Measurements from ENCODE around the gene GNB1. TPM values are rescaled to one million over a fixed set of nuclear protein-coding genes. Genes with fewer than 3 reads are reported as not detected.

The GNB1 gene
- total RNA-seq, 2 donors from 2014 or later = 350 to 418 TPM

GRCh38 chr1:1779320-1779675, 111.6 kb downstream of the GNB1 start:
- ATAC-seq (replicated peaks in 1 of 2) (no peak), DNase-seq (no peak)
- Mint-ChIP-seq H3K4me1 (ENCODE audit: low read depth) (peaks cover 66% of the 10 kb centered on the region), H3K27me3 (ENCODE audit: low read depth) (no peaks in the 10 kb centered on the region), H3K4me3 (peak overlapping the region; percentile 74 to 76), H3K27ac (peak overlapping the region; percentile 94), H3K36me3 (ENCODE audit: insufficient read depth in 2 of 2) (peaks cover 0 to 3% of the 10 kb centered on the region in 2 donors), H3K9me3 (no peaks in the 10 kb centered on the region)

GRCh38 chr1:1778663-1779319, 112.1 kb downstream of the GNB1 start:
- Mint-ChIP-seq H3K27me3 (ENCODE audit: low read depth) (no peaks in the 10 kb centered on the region), H3K4me1 (ENCODE audit: low read depth) (peaks cover 66% of the 10 kb centered on the region), H3K4me3 (peak overlapping the region; percentile 74 to 76), H3K9me3 (no peaks in the 10 kb centered on the region), H3K36me3 (ENCODE audit: insufficient read depth in 2 of 2) (peaks cover 0 to 3% of the 10 kb centered on the region in 2 donors), H3K27ac (peak overlapping the region; percentile 94)
- ATAC-seq (replicated peaks in 1 of 2) (peak; percentile 54 to 62), DNase-seq (peak; percentile 72 to 74)

- peak within 1 kb of the TSS; percentile 96 for H3K27ac Mint-ChIP-seq
- DNase-seq (peak; percentile 72 to 89), ATAC-seq (replicated peaks in 1 of 2) (peak; percentile 68 to 69)
- H3K27me3 Mint-ChIP-seq (ENCODE audit: low read depth) = no peaks in the 10 kb centered on the region
- H3K4me1 Mint-ChIP-seq (ENCODE audit: low read depth) = peaks cover 60% of the 10 kb centered on the region
- H3K36me3 Mint-ChIP-seq (ENCODE audit: insufficient read depth in 2 of 2) = peaks cover 0 to 3% of the 10 kb centered on the region in 2 donors
- H3K9me3 Mint-ChIP-seq = no peaks in the 10 kb centered on the region
- peak within 1 kb of the TSS; percentile 83 to 93 for H3K4me3 Mint-ChIP-seq
Observed at GRCh38 chr1:1777950-1778662, 112.8 kb downstream of the GNB1 start, which contains the start of gene NADK. NADK (minus strand) TSS chr1:1778470; CDS start chr1:1765406, 13,064 bp downstream.

GRCh38 chr1:1777583-1777899, 113.3 kb downstream of the GNB1 start:
- H3K4me1 Mint-ChIP-seq (ENCODE audit: low read depth) = peaks cover 56% of the 10 kb centered on the region
- peak overlapping the region; percentile 96 for H3K27ac Mint-ChIP-seq
- H3K9me3 Mint-ChIP-seq = no peaks in the 10 kb centered on the region
- DNase-seq = no peak
- H3K27me3 Mint-ChIP-seq (ENCODE audit: low read depth) = no peaks in the 10 kb centered on the region
- no peak for ATAC-seq (replicated peaks in 1 of 2)
- peak overlapping the region; percentile 83 to 93 for H3K4me3 Mint-ChIP-seq
- peaks cover 2 to 4% of the 10 kb centered on the region in 2 donors for H3K36me3 Mint-ChIP-seq (ENCODE audit: insufficient read depth in 2 of 2)

- Mint-ChIP-seq H3K36me3 (ENCODE audit: insufficient read depth in 2 of 2) (peaks cover 5 to 6% of the 10 kb centered on the region in 2 donors), H3K9me3 (no peaks in the 10 kb centered on the region), H3K4me1 (ENCODE audit: low read depth) (peaks cover 59% of the 10 kb centered on the region), H3K27me3 (ENCODE audit: low read depth) (no peaks in the 10 kb centered on the region), H3K27ac (peak overlapping the region; percentile 96), H3K4me3 (peak overlapping the region; percentile 83 to 93)
- ATAC-seq (replicated peaks in 1 of 2) (no peak), DNase-seq (no peak)
Observed at GRCh38 chr1:1776672-1777582, 114.0 kb downstream of the GNB1 start.

- peaks cover 0 to 5% of the 10 kb centered on the region in 2 donors for H3K9me3 Mint-ChIP-seq
- DNase-seq = no peak
- no peaks in the 10 kb centered on the region for H3K27me3 Mint-ChIP-seq (ENCODE audit: low read depth)
- no peak for ATAC-seq (replicated peaks in 1 of 2)
- H3K4me3 Mint-ChIP-seq = peak overlapping the region; percentile 74 to 83
- peak overlapping the region; percentile 96 for H3K27ac Mint-ChIP-seq
- H3K36me3 Mint-ChIP-seq (ENCODE audit: insufficient read depth in 2 of 2) = peaks cover 10 to 15% of the 10 kb centered on the region in 2 donors
- peaks cover 48% of the 10 kb centered on the region for H3K4me1 Mint-ChIP-seq (ENCODE audit: low read depth)
Observed at GRCh38 chr1:1775327-1776226, 115.3 kb downstream of the GNB1 start.

- Mint-ChIP-seq H3K36me3 (ENCODE audit: insufficient read depth in 2 of 2) (peaks cover 12 to 25% of the 10 kb centered on the region in 2 donors), H3K27ac (no peak overlapping the region)
- no peak for DNase-seq
Observed at GRCh38 chr1:1773874-1774273, 117.0 kb downstream of the GNB1 start.

GRCh38 chr1:1771096-1771495, 119.8 kb downstream of the GNB1 start:
- DNase-seq (no peak), ATAC-seq (replicated peaks in 1 of 2) (no peak)
- Mint-ChIP-seq H3K27ac (no peak overlapping the region), H3K4me1 (ENCODE audit: low read depth) (peaks cover 17% of the 10 kb centered on the region), H3K4me3 (no peak overlapping the region), H3K9me3 (peaks cover 0 to 5% of the 10 kb centered on the region in 2 donors), H3K36me3 (ENCODE audit: insufficient read depth in 2 of 2) (peaks cover 13 to 38% of the 10 kb centered on the region in 2 donors), H3K27me3 (ENCODE audit: low read depth) (no peaks in the 10 kb centered on the region)

More at GRCh38 chr1:1773874-1774273, 117.0 kb downstream of the GNB1 start:
- ATAC-seq (replicated peaks in 1 of 2) = no peak
- peaks cover 31% of the 10 kb centered on the region for H3K4me1 Mint-ChIP-seq (ENCODE audit: low read depth)
- H3K9me3 Mint-ChIP-seq = peaks cover 0 to 5% of the 10 kb centered on the region in 2 donors
- H3K27me3 Mint-ChIP-seq (ENCODE audit: low read depth) = no peaks in the 10 kb centered on the region
- H3K4me3 Mint-ChIP-seq = no peak overlapping the region

- Mint-ChIP-seq H3K4me3 (no peak overlapping the region), H3K27me3 (ENCODE audit: low read depth) (no peaks in the 10 kb centered on the region), H3K4me1 (ENCODE audit: low read depth) (peaks cover 7% of the 10 kb centered on the region), H3K9me3 (peaks cover 0 to 5% of the 10 kb centered on the region in 2 donors), H3K36me3 (ENCODE audit: insufficient read depth in 2 of 2) (peaks cover 13 to 38% of the 10 kb centered on the region in 2 donors), H3K27ac (no peak overlapping the region)
- no peak for ATAC-seq (replicated peaks in 1 of 2)
- no peak for DNase-seq
Observed at GRCh38 chr1:1770102-1770501, 120.8 kb downstream of the GNB1 start.

- peaks cover 0 to 5% of the 10 kb centered on the region in 2 donors for H3K9me3 Mint-ChIP-seq
- H3K27me3 Mint-ChIP-seq (ENCODE audit: low read depth) = no peaks in the 10 kb centered on the region
- peaks cover 13 to 38% of the 10 kb centered on the region in 2 donors for H3K36me3 Mint-ChIP-seq (ENCODE audit: insufficient read depth in 2 of 2)
- ATAC-seq (replicated peaks in 1 of 2) (no peak), DNase-seq (no peak)
- no peak overlapping the region for H3K4me3 Mint-ChIP-seq
- H3K27ac Mint-ChIP-seq = peak overlapping the region; percentile 19
- peaks cover 6% of the 10 kb centered on the region for H3K4me1 Mint-ChIP-seq (ENCODE audit: low read depth)
Observed at GRCh38 chr1:1768249-1768992, 122.5 kb downstream of the GNB1 start.

- Mint-ChIP-seq H3K36me3 (ENCODE audit: insufficient read depth in 2 of 2) (peaks cover 6 to 27% of the 10 kb centered on the region in 2 donors), H3K27me3 (ENCODE audit: low read depth) (no peaks in the 10 kb centered on the region), H3K4me3 (no peak overlapping the region), H3K4me1 (ENCODE audit: low read depth) (no peaks in the 10 kb centered on the region), H3K27ac (no peak overlapping the region), H3K9me3 (no peaks in the 10 kb centered on the region)
- no peak for DNase-seq
- no peak for ATAC-seq (replicated peaks in 1 of 2)
Observed at GRCh38 chr1:1764876-1765470, 125.9 kb downstream of the GNB1 start.
